GM19025 (cell line): ENCODE results near the gene DAZ1.
"Not testable (repeated sequence)": the region's sequence is repeated elsewhere in the genome, so short reads cannot be mapped to it uniquely, and the experiment has no call there.

ENCODE experiments used
- ATAC-seq: cut with Tn5 transposase; IDR thresholded peaks from one replicate; pipeline ENCODE4 v1.9.1; 2021; ENCODE audit warnings: mild to moderate bottlenecking, low read depth, moderate library complexity; ENCODE audit not compliant: unreplicated experiment

DAZ1 gene, protein sequence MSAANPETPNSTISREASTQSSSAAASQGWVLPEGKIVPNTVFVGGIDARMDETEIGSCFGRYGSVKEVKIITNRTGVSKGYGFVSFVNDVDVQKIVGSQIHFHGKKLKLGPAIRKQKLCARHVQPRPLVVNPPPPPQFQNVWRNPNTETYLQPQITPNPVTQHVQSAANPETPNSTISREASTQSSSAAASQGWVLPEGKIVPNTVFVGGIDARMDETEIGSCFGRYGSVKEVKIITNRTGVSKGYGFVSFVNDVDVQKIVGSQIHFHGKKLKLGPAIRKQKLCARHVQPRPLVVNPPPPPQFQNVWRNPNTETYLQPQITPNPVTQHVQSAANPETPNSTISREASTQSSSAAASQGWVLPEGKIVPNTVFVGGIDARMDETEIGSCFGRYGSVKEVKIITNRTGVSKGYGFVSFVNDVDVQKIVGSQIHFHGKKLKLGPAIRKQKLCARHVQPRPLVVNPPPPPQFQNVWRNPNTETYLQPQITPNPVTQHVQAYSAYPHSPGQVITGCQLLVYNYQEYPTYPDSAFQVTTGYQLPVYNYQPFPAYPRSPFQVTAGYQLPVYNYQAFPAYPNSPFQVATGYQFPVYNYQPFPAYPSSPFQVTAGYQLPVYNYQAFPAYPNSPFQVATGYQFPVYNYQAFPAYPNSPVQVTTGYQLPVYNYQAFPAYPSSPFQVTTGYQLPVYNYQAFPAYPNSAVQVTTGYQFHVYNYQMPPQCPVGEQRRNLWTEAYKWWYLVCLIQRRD

GRCh38 chrY:23198908-23199307 lies at the start of gene DAZ1:
Gene DAZ1, minus strand, starts transcription at chrY:23199008. Its CDS starts 208 bp downstream, at chrY:23198800.
- ATAC-seq, result not testable (repeated sequence)

- not testable (repeated sequence) for ATAC-seq
These were observed 20.4 kb upstream of the DAZ1 start, which contains the start of gene DAZ2 for GRCh38 chrY:23219233-23219632. Gene DAZ2, plus strand, starts transcription at chrY:23219533. Its CDS starts 208 bp downstream, at chrY:23219741.

DNA sequence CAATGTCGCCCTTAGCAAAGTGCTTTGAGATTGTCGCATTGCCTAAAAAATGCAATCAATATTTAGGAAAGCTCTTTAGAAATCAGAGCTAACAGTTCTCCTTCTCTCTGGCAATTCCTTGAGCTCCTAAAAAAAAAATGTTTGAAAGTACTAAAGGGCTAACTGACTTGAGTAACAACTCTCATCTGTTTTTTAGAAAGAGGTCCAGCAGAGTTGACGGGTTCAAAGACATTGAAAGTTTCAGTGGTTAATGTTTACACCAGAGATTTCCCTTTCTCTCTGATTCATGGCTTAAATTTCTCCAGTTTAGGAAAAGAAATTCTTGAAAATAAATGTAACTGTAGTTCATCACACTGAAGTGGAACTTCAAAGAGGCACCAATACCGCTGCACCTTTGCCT lies 11.9 kb upstream of the DAZ1 start:
- not testable (repeated sequence) for ATAC-seq

GRCh38 chrY:23209802-23210495 lies 11.1 kb upstream of the DAZ1 start:
- not testable (repeated sequence) for ATAC-seq

- not testable (repeated sequence) for ATAC-seq
These were observed 8.6 kb upstream of the DAZ1 start for GRCh38 chrY:23207455-23207854.
